NCI-H1048 (cell line): Measurements from ENCODE around the gene PRMT9.
A peak's percentile ranks its signal among the peaks of the same experiment; 100 is the strongest.

ENCODE experiments used
- DNase-seq: peaks from one replicate; lab custom pipeline; 2025; lab: John Stamatoyannopoulos, UW

PRMT9 gene

GRCh38 chr4:147683717-147684700 is at the start of gene PRMT9:
TSS of gene PRMT9 (minus strand) at chr4:147684163. CDS start at chr4:147683987, 176 bp downstream.
- DNase-seq, result peak; percentile 72

GRCh38 chr4:147732518-147733235 is 48.7 kb upstream of the PRMT9 start:
- DNase-seq, result no peak

GRCh38 chr4:147731580-147732517 is 47.9 kb upstream of the PRMT9 start, which contains the start of gene ARHGAP10:
TSS of gene ARHGAP10 (plus strand) at chr4:147732088. CDS start at chr4:147732302, 214 bp downstream.
- peak; percentile 21 for DNase-seq

GRCh38 chr4:147730333-147730732 is 46.4 kb upstream of the PRMT9 start:
- DNase-seq, result no peak

- no peak for DNase-seq
Measured at GRCh38 chr4:147727476-147728028, 43.6 kb upstream of the PRMT9 start.

GRCh38 chr4:147725673-147726072 is 41.7 kb upstream of the PRMT9 start:
- DNase-seq, result no peak

- DNase-seq, result no peak
Measured at GRCh38 chr4:147724468-147725201, 40.7 kb upstream of the PRMT9 start.

- no peak for DNase-seq
Measured at GRCh38 chr4:147723326-147723725, 39.4 kb upstream of the PRMT9 start.

- no peak for DNase-seq
Measured at GRCh38 chr4:147717878-147718277, 33.9 kb upstream of the PRMT9 start.

GRCh38 chr4:147714575-147715401 is 30.8 kb upstream of the PRMT9 start:
- DNase-seq, result no peak

- DNase-seq, result no peak
Measured at GRCh38 chr4:147709999-147710398, 26.0 kb upstream of the PRMT9 start.

GRCh38 chr4:147707892-147708672 is 24.1 kb upstream of the PRMT9 start:
- no peak for DNase-seq

GRCh38 chr4:147704846-147705245 is 20.9 kb upstream of the PRMT9 start:
- no peak for DNase-seq

GRCh38 chr4:147696866-147697265 is 12.9 kb upstream of the PRMT9 start:
- no peak for DNase-seq

GRCh38 chr4:147693218-147693617 is 9.3 kb upstream of the PRMT9 start:
- DNase-seq, result no peak

- no peak for DNase-seq
Measured at GRCh38 chr4:147691820-147692219, 7.9 kb upstream of the PRMT9 start.

GRCh38 chr4:147689067-147689466 is 5.1 kb upstream of the PRMT9 start:
- DNase-seq, result no peak

- DNase-seq, result no peak
Measured at GRCh38 chr4:147683188-147683591, 773 bp downstream of the PRMT9 start.

GRCh38 chr4:147682755-147683154 is 1.2 kb downstream of the PRMT9 start:
- no peak for DNase-seq
